ENCODE results near the gene CLDN20.

CLDN20 gene

DNA sequence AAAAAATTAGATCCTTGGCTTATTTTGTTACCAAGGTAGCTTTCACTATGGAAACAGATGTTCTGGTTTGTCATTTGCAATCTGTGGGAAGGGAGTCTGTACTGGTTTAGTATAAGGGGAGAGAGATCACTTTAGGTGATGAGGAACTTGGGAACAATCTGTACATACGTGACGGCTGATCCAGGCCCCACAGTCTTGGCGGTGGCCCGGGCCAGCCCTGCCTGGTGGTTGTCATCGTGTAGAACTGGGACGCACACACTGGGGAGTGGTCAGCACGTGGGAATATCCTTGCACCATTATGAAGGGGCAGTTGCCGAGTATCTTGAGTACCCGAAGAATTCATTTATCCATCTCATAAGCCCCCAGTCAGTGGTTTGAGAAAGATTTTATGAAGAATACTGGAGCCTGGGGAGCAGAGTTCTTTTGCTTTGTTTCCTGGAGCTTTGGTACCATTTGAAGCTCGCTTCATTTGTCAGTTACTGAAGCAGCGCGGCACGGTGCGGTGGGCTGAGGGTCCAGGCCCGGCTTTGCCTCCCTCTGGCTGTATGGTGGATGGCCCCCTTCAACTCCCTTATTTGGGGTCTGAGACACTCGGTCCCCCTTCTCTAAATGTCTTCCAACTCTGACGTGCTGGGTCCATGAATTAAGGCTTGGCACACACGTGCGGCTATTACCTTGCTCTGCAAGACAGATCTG lies 22.8 kb upstream of the CLDN20 start:
- no peaks in the 10 kb centered on the region for H3K27me3 ChIP-seq (ENCODE audit: insufficient read depth, poor library complexity, severe bottlenecking)
- TF ChIP-seq, protein P1, sequence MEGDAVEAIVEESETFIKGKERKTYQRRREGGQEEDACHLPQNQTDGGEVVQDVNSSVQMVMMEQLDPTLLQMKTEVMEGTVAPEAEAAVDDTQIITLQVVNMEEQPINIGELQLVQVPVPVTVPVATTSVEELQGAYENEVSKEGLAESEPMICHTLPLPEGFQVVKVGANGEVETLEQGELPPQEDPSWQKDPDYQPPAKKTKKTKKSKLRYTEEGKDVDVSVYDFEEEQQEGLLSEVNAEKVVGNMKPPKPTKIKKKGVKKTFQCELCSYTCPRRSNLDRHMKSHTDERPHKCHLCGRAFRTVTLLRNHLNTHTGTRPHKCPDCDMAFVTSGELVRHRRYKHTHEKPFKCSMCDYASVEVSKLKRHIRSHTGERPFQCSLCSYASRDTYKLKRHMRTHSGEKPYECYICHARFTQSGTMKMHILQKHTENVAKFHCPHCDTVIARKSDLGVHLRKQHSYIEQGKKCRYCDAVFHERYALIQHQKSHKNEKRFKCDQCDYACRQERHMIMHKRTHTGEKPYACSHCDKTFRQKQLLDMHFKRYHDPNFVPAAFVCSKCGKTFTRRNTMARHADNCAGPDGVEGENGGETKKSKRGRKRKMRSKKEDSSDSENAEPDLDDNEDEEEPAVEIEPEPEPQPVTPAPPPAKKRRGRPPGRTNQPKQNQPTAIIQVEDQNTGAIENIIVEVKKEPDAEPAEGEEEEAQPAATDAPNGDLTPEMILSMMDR (IDR thresholded peaks at IDR 0.05; ENCODE audit: insufficient read depth, low read length): no peak
- TF ChIP-seq SPI1 (IDR thresholded peaks at IDR 0.05; ENCODE audit: borderline replicate concordance, low read depth) (no peak), GABPA (IDR thresholded peaks at IDR 0.05; ENCODE audit: low read depth) (no peak), POLR2AphosphoS5 (IDR thresholded peaks at IDR 0.05; ENCODE audit: low read depth) (no peak)
- TF ChIP-seq, protein P2, sequence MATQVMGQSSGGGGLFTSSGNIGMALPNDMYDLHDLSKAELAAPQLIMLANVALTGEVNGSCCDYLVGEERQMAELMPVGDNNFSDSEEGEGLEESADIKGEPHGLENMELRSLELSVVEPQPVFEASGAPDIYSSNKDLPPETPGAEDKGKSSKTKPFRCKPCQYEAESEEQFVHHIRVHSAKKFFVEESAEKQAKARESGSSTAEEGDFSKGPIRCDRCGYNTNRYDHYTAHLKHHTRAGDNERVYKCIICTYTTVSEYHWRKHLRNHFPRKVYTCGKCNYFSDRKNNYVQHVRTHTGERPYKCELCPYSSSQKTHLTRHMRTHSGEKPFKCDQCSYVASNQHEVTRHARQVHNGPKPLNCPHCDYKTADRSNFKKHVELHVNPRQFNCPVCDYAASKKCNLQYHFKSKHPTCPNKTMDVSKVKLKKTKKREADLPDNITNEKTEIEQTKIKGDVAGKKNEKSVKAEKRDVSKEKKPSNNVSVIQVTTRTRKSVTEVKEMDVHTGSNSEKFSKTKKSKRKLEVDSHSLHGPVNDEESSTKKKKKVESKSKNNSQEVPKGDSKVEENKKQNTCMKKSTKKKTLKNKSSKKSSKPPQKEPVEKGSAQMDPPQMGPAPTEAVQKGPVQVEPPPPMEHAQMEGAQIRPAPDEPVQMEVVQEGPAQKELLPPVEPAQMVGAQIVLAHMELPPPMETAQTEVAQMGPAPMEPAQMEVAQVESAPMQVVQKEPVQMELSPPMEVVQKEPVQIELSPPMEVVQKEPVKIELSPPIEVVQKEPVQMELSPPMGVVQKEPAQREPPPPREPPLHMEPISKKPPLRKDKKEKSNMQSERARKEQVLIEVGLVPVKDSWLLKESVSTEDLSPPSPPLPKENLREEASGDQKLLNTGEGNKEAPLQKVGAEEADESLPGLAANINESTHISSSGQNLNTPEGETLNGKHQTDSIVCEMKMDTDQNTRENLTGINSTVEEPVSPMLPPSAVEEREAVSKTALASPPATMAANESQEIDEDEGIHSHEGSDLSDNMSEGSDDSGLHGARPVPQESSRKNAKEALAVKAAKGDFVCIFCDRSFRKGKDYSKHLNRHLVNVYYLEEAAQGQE (IDR thresholded peaks at IDR 0.05; ENCODE audit: insufficient replicate concordance, low read depth): no peak
- no peak for DNase-seq (ENCODE audit: low read depth in 1 of 2, low spot score in 1 of 2)
- no peak overlapping the region for H3K4me3 ChIP-seq (replicated peaks; ENCODE audit: insufficient read depth, low read length)
- no peak overlapping the region for H3K27ac ChIP-seq (replicated peaks)

DNA sequence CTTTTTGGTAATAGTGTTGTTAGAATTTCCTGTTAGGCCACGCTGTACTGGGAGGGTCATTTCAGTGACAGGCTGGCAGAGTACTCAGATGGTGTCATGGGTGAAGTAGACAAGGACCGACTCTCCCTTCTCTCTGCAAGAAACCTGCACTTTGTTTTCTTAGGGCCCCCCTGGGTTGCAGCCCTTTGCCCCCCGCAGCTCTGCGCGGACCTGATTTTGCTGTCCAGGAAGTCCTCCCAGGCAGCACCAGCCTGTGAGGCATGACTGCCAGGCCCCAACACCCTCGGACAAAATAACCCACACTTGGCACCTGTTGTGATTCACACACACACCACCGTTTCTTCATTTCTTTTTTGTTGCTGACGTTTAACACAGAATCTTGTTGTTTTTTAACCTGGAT lies 21.8 kb upstream of the CLDN20 start:
- no peak for DNase-seq (ENCODE audit: low read depth in 1 of 2, low spot score in 1 of 2)
- Histone ChIP-seq H3K27me3 (ENCODE audit: insufficient read depth, poor library complexity, severe bottlenecking) (no peaks in the 10 kb centered on the region), H3K27ac (replicated peaks) (no peak overlapping the region), H3K4me3 (replicated peaks; ENCODE audit: insufficient read depth, low read length) (no peak overlapping the region)
- TF ChIP-seq, protein P1 (IDR thresholded peaks at IDR 0.05; ENCODE audit: insufficient read depth, low read length): no peak
- no peak for TF ChIP-seq GABPA (IDR thresholded peaks at IDR 0.05; ENCODE audit: low read depth)

DNA sequence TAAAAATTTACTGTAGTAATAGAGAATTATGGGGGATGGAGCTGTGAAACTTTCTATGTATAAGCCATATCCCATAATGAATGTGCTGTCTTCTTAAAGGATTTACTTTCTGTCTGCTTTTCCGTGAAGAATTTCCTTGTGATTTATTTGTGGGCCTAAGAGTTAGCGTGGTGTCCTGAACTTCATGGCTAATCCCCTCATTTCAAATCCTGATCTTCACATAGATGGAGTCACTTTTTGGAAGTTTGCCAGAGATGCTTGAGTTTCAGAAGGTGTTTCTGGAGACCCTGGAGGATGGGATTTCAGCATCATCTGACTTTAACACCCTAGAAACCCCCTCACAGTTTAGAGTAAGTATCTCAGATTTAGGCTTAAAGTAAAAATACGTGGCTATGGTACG lies 19.4 kb upstream of the CLDN20 start:
- Histone ChIP-seq H3K27me3 (ENCODE audit: insufficient read depth, poor library complexity, severe bottlenecking) (no peaks in the 10 kb centered on the region), H3K4me3 (replicated peaks; ENCODE audit: insufficient read depth, low read length) (no peak overlapping the region), H3K27ac (replicated peaks) (no peak overlapping the region)
- TF ChIP-seq, protein P2 (IDR thresholded peaks at IDR 0.05; ENCODE audit: insufficient replicate concordance, low read depth): no peak
- TF ChIP-seq GABPA (IDR thresholded peaks at IDR 0.05; ENCODE audit: low read depth) (no peak), POLR2AphosphoS5 (IDR thresholded peaks at IDR 0.05; ENCODE audit: low read depth) (no peak), SPI1 (IDR thresholded peaks at IDR 0.05; ENCODE audit: borderline replicate concordance, low read depth) (no peak)
- TF ChIP-seq, protein P1 (IDR thresholded peaks at IDR 0.05; ENCODE audit: insufficient read depth, low read length): no peak
- DNase-seq (ENCODE audit: low read depth in 1 of 2, low spot score in 1 of 2): no peak

DNA sequence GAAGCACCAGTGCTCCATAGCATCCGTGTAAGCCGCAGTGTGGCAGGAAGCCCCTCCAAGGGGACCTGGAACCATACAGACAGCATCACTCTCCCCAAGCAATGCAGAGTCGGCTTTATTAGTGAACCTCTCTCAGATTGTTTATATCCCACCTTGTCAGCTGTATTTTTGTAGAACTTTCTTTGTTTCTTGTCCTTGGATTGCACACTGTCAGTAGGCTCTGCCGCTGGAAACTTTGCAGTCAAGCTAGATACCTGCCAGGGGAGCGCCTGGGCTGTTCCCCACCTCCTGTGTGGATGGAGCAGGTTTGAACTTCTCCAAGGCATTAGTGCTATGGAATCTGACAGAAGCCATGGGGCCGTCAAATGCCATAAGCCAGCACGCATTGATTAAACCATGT lies 18.6 kb upstream of the CLDN20 start:
- Histone ChIP-seq H3K4me3 (replicated peaks; ENCODE audit: insufficient read depth, low read length) (no peak overlapping the region), H3K27me3 (ENCODE audit: insufficient read depth, poor library complexity, severe bottlenecking) (no peaks in the 10 kb centered on the region), H3K27ac (replicated peaks) (no peak overlapping the region)
- TF ChIP-seq, protein P1 (IDR thresholded peaks at IDR 0.05; ENCODE audit: insufficient read depth, low read length): no peak
- TF ChIP-seq POLR2AphosphoS5 (IDR thresholded peaks at IDR 0.05; ENCODE audit: low read depth) (no peak), SPI1 (IDR thresholded peaks at IDR 0.05; ENCODE audit: borderline replicate concordance, low read depth) (no peak), GABPA (IDR thresholded peaks at IDR 0.05; ENCODE audit: low read depth) (no peak)
- TF ChIP-seq, protein P2 (IDR thresholded peaks at IDR 0.05; ENCODE audit: insufficient replicate concordance, low read depth): no peak
- no peak for DNase-seq (ENCODE audit: low read depth in 1 of 2, low spot score in 1 of 2)

All from HL-60 (cell line).